Esophagus squamous epithelium (tissue), 5 donors: ENCODE measurements around the gene GANC. TPM values are rescaled to one million over a fixed set of nuclear protein-coding genes. Genes with fewer than 3 reads are reported as not detected.

ENCODE experiments used
- DNase-seq: peaks from one replicate; lab custom pipeline; 2025; lab: John Stamatoyannopoulos, UW
- H3K27ac ChIP-seq, 4 donors: fragments of 200-600 bp; sonication (generic); one replicate each; pipeline ENCODE4 v1.5.1; 2016 to 2019; ENCODE audit warnings: mild to moderate bottlenecking in 1 of 4
- H3K27me3 ChIP-seq, 4 donors: fragments of 200-600 bp; sonication (generic); 1 replicate in 3 of 4; 2 replicates in 1 of 4; pipeline versions ENCODE4 v1.5.1 to v1.6.0; 2017 to 2021; ENCODE audit warnings: antibody characterized with exemption in 1 of 4
- H3K36me3 ChIP-seq, 3 donors: fragments of 200-600 bp; sonication (generic); one replicate each; pipeline ENCODE4 v1.5.1; 2016 to 2019
- H3K4me1 ChIP-seq, 3 donors: fragments of 200-600 bp; sonication (generic); one replicate each; pipeline ENCODE4 v1.5.1; 2017 to 2019
- H3K4me3 ChIP-seq, 4 donors: fragments of 200-600 bp; sonication (generic); 1 replicate in 3 of 4; 2 replicates in 1 of 4; pipeline ENCODE4 v1.5.1; 2016 to 2019; ENCODE audit warnings: mild to moderate bottlenecking in 2 of 4, moderate library complexity in 1 of 4
- H3K9me3 ChIP-seq, 3 donors: fragments of 200-600 bp; sonication (generic); one replicate each; pipeline ENCODE4 v1.5.1; 2016 to 2019
- POLR2A ChIP-seq, 4 donors: fragments of 450-650 bp; IDR thresholded peaks; one replicate each; pipeline ENCODE4 v1.6.1; 2017; ENCODE audit warnings: antibody characterized with exemption in 4 of 4, mild to moderate bottlenecking in 4 of 4, moderate library complexity in 3 of 4
- WGBS, 2 donors: methylation state at CpG; one replicate each; pipeline ENCODE4 v1.1.5; 2018; 5-methylcytosine and 5-hydroxymethylcytosine counted together
- intact Hi-C: fragments of 100-400 bp; cut with DNase I; formaldehyde crosslinking; loops from one replicate; pipeline ENCODE4 v1.15.0; 2022
- total RNA-seq, 4 donors: library from RNA; depleted of rRNA; stranded (reverse); fragments of >200 nt; gene quantifications; one replicate each; pipeline ENCODE4 v1.1.0, GENCODE V29; 2016
- TF ChIP-seq, protein P1 (sequence below), 6 experiments: fragments of 450-650 bp in 4 of 6; fragments of 200-600 bp in 2 of 6; sonication (generic) in 2 of 6; IDR thresholded peaks; one replicate each; pipeline ENCODE4 v1.5.1; 2016 to 2019; ENCODE audit warnings: antibody characterized with exemption in 6 of 6, mild to moderate bottlenecking in 4 of 6, moderate library complexity in 4 of 6
- donor health status: DM: yes; HTN: yes; CAD: no.

GANC gene
- total RNA-seq, 4 donors from 2014 or later, result 15.0 to 29.1 (median 21.9) TPM

DNA sequence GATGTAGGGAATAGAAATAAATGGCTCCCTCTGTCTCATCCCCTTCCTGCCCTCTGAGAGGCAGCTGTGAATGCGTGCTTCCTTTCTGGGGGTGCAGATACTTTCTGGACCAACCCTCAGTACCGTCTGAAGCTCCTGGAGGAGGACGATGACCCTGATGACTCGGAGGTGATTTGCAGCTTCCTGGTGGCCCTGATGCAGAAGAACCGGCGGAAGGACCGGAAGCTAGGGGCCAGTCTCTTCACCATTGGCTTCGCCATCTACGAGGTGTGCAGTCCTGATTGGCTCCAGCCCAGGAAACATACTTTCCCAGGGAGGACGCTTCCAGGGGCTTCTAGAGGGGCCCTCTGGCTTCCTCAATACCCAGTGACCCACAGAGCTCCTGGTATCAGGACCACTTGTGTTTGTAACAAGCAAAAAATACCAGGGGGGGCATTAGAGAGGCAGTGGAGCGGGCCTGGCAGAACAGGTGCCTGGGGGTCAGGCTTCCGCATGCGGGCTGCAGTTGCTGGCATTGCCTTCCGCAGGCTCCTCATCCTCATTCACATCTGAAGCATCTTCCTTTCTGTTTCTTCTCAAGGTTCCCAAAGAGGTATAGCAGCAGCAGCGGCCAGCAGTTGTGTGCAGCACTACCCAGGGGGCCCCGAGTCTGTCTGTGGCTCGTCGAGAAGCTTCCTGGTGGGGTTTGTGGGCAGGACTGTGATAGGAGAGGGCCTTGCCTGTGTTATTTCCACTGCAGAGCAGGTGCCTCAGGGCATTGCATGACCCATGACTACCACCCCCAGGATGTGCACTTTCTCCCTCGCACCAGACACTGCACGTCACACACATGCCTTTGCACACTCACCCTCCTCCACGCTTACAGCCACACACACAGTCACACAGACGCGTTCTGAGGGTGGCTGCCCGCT, 128.8 kb downstream of the GANC start:
- no peak overlapping the region for H3K4me3 ChIP-seq
- WGBS, 2 donors, result 84 to 87% methylated on average over 16 to 19 of the region's 24 CpGs

GRCh38 chr15:42402455-42403205, 129.6 kb downstream of the GANC start:
- H3K36me3 ChIP-seq, result peaks cover 0 to 52% (median 0%) of the 10 kb centered on the region in 3 donors
- H3K27ac ChIP-seq, result no peak overlapping the region
- intact Hi-C loops, result no loop called here
- peaks cover 0 to 12% (median 9%) of the 10 kb centered on the region in 3 donors for H3K4me1 ChIP-seq
- H3K9me3 ChIP-seq, result no peaks in the 10 kb centered on the region
- no peak for DNase-seq
- WGBS, 2 donors, result 89 to 91% methylated on average over 7 to 13 of the region's 15 CpGs
- TF ChIP-seq POLR2A (IDR thresholded peaks at IDR 0.05), result no peak
- TF ChIP-seq, protein P1, sequence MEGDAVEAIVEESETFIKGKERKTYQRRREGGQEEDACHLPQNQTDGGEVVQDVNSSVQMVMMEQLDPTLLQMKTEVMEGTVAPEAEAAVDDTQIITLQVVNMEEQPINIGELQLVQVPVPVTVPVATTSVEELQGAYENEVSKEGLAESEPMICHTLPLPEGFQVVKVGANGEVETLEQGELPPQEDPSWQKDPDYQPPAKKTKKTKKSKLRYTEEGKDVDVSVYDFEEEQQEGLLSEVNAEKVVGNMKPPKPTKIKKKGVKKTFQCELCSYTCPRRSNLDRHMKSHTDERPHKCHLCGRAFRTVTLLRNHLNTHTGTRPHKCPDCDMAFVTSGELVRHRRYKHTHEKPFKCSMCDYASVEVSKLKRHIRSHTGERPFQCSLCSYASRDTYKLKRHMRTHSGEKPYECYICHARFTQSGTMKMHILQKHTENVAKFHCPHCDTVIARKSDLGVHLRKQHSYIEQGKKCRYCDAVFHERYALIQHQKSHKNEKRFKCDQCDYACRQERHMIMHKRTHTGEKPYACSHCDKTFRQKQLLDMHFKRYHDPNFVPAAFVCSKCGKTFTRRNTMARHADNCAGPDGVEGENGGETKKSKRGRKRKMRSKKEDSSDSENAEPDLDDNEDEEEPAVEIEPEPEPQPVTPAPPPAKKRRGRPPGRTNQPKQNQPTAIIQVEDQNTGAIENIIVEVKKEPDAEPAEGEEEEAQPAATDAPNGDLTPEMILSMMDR (IDR thresholded peaks at IDR 0.05), result no peak
- no peaks in the 10 kb centered on the region for H3K27me3 ChIP-seq
- H3K4me3 ChIP-seq, result no peak overlapping the region

More for the DNA sequence above, 128.8 kb downstream of the GANC start:
- TF ChIP-seq, protein P1 (IDR thresholded peaks at IDR 0.05), result no peak
- no peak for TF ChIP-seq POLR2A (IDR thresholded peaks at IDR 0.05)
- no peaks in the 10 kb centered on the region for H3K9me3 ChIP-seq
- H3K27me3 ChIP-seq, result no peaks in the 10 kb centered on the region
- no peak overlapping the region for H3K27ac ChIP-seq
- peaks cover 0 to 52% (median 0%) of the 10 kb centered on the region in 3 donors for H3K36me3 ChIP-seq
- intact Hi-C loops, result no loop called here
- no peak for DNase-seq
- peaks cover 0 to 12% (median 9%) of the 10 kb centered on the region in 3 donors for H3K4me1 ChIP-seq

DNA sequence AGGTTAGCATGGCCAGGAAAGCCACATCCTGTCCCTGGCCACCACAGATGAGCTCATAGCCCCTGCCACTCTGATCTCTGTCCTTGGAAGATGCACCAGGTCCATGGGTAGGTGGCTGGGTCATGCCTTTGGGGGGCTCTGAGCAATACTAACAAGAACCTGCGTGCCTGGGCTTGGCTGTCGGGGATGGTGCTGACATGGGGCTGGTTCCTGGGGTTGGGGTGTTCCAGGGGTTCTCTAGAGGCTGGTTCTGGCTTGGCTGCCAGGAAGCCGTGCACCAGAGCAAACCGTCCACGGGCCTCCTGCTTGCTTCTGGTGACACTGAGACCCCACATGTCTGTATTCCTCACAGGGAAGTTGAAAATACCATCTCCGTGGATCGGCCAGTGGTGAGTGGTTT, 130.4 kb downstream of the GANC start:
- Histone ChIP-seq H3K36me3 (peaks cover 0 to 52% (median 0%) of the 10 kb centered on the region in 3 donors), H3K4me3 (no peak overlapping the region), H3K4me1 (peaks cover 0 to 12% (median 9%) of the 10 kb centered on the region in 3 donors), H3K9me3 (no peaks in the 10 kb centered on the region), H3K27me3 (no peaks in the 10 kb centered on the region), H3K27ac (no peak overlapping the region)
- 48 to 100% methylated on average over 2 to 4 of the region's 7 CpGs for WGBS, 2 donors
- intact Hi-C loops, result no loop called here
- TF ChIP-seq, protein P1 (IDR thresholded peaks at IDR 0.05), result no peak
- no peak for TF ChIP-seq POLR2A (IDR thresholded peaks at IDR 0.05)
- no peak for DNase-seq

DNA sequence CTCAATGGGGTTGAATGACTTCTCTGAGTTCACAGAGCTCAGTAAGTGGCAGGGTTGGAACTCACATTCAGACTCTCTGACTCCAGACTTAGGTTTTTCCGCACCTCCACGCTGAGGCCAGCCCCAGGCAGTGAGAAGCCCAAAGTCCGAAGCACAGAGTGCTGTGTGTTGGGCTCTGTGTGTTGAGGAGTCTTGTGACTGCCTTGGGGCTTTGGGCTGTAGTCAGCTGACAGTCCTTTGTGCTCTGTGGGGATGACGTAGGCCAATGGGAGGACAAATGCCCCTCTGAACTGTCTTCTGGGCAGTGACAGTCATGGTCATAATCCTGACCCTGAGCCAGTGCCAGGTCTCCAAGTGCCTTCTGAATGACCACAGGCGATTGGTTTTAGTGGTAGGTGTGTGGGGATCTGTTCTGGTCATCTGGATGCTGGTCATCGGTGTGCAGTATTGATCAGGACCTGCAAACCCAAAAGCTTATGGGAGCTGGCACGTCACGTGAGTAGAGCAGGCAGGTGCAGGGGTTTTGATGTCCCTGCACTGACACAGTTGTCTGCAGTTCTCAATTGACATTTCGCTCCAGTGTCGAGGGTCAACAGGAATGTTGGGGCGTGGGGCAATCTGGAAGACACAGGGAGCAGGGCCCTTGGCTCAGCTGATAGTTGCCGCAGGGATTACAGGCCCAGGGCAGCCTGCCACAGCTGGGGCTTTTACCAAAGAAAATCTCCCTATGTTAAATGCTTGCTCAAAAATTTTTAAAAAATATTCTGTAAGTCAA, 131.6 kb downstream of the GANC start:
- DNase-seq, result no peak
- Histone ChIP-seq H3K4me3 (no peak overlapping the region), H3K9me3 (no peaks in the 10 kb centered on the region), H3K27ac (no peak overlapping the region), H3K36me3 (peaks cover 0 to 48% (median 0%) of the 10 kb centered on the region in 3 donors), H3K4me1 (peaks cover 0 to 12% (median 9%) of the 10 kb centered on the region in 3 donors), H3K27me3 (no peaks in the 10 kb centered on the region)
- intact Hi-C loops, result no loop called here
- no peak for TF ChIP-seq POLR2A (IDR thresholded peaks at IDR 0.05)
- TF ChIP-seq, protein P1 (IDR thresholded peaks at IDR 0.05), result no peak
- WGBS, 2 donors, result 82 to 89% methylated on average over 4 to 10 of the region's 12 CpGs
